Liver (tissue), 9 donors: ENCODE results near the gene GLIPR1. TPM values are rescaled to one million over a fixed set of nuclear protein-coding genes. Genes with fewer than 3 reads are reported as not detected.

Source experiments
- DNase-seq: peaks from one replicate; pipeline ENCODE4 v3.0.0-alpha.2; 2017; ENCODE audit warnings: low spot score
- H3K27ac ChIP-seq, 2 donors: one replicate each; pipeline ENCODE4 v1.7.0; 2013; ENCODE audit warnings: inconsistent platforms in 2 of 2, low read length in 2 of 2, control low read depth in 1 of 2, low read depth in 1 of 2, mild to moderate bottlenecking in 1 of 2
- H3K27me3 ChIP-seq, 4 donors: one replicate each; pipeline versions ENCODE4 v1.6.1 to v1.7.0; 2013; ENCODE audit warnings: low read length in 3 of 4, inconsistent platforms in 1 of 4, mild to moderate bottlenecking in 1 of 4, moderate library complexity in 1 of 4; ENCODE audit not compliant: control insufficient read depth in 4 of 4, insufficient read depth in 4 of 4
- H3K36me3 ChIP-seq, 4 donors: one replicate each; pipeline versions ENCODE4 v1.6.1 to v1.7.0; 2013; ENCODE audit warnings: low read length in 3 of 4, mild to moderate bottlenecking in 3 of 4, low read depth in 1 of 4, moderate library complexity in 1 of 4; ENCODE audit not compliant: control insufficient read depth in 4 of 4, insufficient read depth in 3 of 4
- H3K4me1 ChIP-seq, 4 donors: one replicate each; pipeline versions ENCODE4 v1.6.1 to v1.7.0; 2013; ENCODE audit warnings: low read length in 3 of 4, mild to moderate bottlenecking in 3 of 4, moderate library complexity in 1 of 4; ENCODE audit not compliant: control insufficient read depth in 4 of 4, insufficient read depth in 4 of 4
- H3K4me3 ChIP-seq, 3 donors: one replicate each; pipeline versions ENCODE4 v1.6.1 to v1.7.0; 2013; ENCODE audit warnings: low read length in 3 of 3, control low read depth in 1 of 3, low read depth in 1 of 3, mild to moderate bottlenecking in 1 of 3
- H3K9ac ChIP-seq, 2 donors: one replicate each; pipeline ENCODE4 v1.7.0; 2013; ENCODE audit warnings: low read length in 2 of 2, mild to moderate bottlenecking in 2 of 2, moderate library complexity in 2 of 2, control low read depth in 1 of 2, low read depth in 1 of 2
- H3K9me3 ChIP-seq, 4 donors: one replicate each; pipeline versions ENCODE4 v1.6.1 to v1.7.0; 2013; ENCODE audit warnings: low read length in 3 of 4; ENCODE audit not compliant: control insufficient read depth in 4 of 4
- ATF3 ChIP-seq: IDR thresholded peaks from 2 replicates; pipeline ENCODE4 v1.6.1; 2016; ENCODE audit warnings: antibody characterized with exemption
- CTCF ChIP-seq: fragments of 150-350 bp; IDR thresholded peaks from 2 replicates; pipeline ENCODE4 v1.5.1; 2017; ENCODE audit warnings: improper control_type of control experiment, low read depth, low read length; ENCODE audit not compliant: missing input control
- EGR1 ChIP-seq, 2 donors: IDR thresholded peaks; 2 replicates each; pipeline ENCODE4 v1.6.1; 2016 to 2018; ENCODE audit warnings: antibody characterized with exemption in 2 of 2, low read depth in 2 of 2
- FOXA1 ChIP-seq: IDR thresholded peaks from 2 replicates; pipeline ENCODE4 v1.6.1; 2016; ENCODE audit warnings: antibody characterized with exemption
- FOXA2 ChIP-seq: IDR thresholded peaks from 2 replicates; pipeline ENCODE4 v1.6.1; 2016; ENCODE audit warnings: antibody characterized with exemption
- GABPA ChIP-seq, 2 donors: IDR thresholded peaks in 1 of 2; conservative IDR thresholded peaks in 1 of 2; 2 replicates each; pipeline ENCODE4 v1.6.1; 2016; ENCODE audit warnings: antibody characterized with exemption in 2 of 2, mild to moderate bottlenecking in 1 of 2, moderate library complexity in 1 of 2
- HNF4A ChIP-seq, 2 donors: conservative IDR thresholded peaks; 2 replicates each; pipeline ENCODE4 v1.6.1; 2016; ENCODE audit warnings: antibody characterized with exemption in 2 of 2, mild to moderate bottlenecking in 2 of 2
- HNF4G ChIP-seq: IDR thresholded peaks from 2 replicates; pipeline ENCODE4 v1.6.1; 2016; ENCODE audit warnings: antibody characterized with exemption
- JUND ChIP-seq, 2 donors: IDR thresholded peaks; 2 replicates each; pipeline ENCODE4 v1.6.1; 2016; ENCODE audit warnings: antibody characterized with exemption in 2 of 2
- MAX ChIP-seq: IDR thresholded peaks from 2 replicates; pipeline ENCODE4 v1.6.1; 2016; ENCODE audit warnings: antibody characterized with exemption
- NR2F2 ChIP-seq: IDR thresholded peaks from 2 replicates; pipeline ENCODE4 v1.6.1; 2016; ENCODE audit warnings: antibody characterized with exemption
- RAD21 ChIP-seq, 2 donors: IDR thresholded peaks; 2 replicates each; pipeline ENCODE4 v1.6.1; 2016; ENCODE audit warnings: antibody characterized with exemption in 2 of 2, mild to moderate bottlenecking in 2 of 2
- REST ChIP-seq: IDR thresholded peaks from 2 replicates; pipeline ENCODE4 v1.6.1; 2016; ENCODE audit warnings: antibody characterized with exemption, mild to moderate bottlenecking
- RXRA ChIP-seq, 2 donors: IDR thresholded peaks; 2 replicates each; pipeline ENCODE4 v1.6.1; 2017 to 2018; ENCODE audit warnings: antibody characterized with exemption in 2 of 2, mild to moderate bottlenecking in 1 of 2
- SP1 ChIP-seq: IDR thresholded peaks from 2 replicates; pipeline ENCODE4 v1.6.1; 2018; ENCODE audit warnings: antibody characterized with exemption, mild to moderate bottlenecking
- TAF1 ChIP-seq: conservative IDR thresholded peaks from 2 replicates; pipeline ENCODE4 v1.6.1; 2016; ENCODE audit warnings: antibody characterized with exemption, mild to moderate bottlenecking
- YY1 ChIP-seq: IDR thresholded peaks from 2 replicates; pipeline ENCODE4 v1.6.1; 2016; ENCODE audit warnings: antibody characterized with exemption, mild to moderate bottlenecking
- ZBTB33 ChIP-seq: IDR thresholded peaks from 2 replicates; pipeline ENCODE4 v1.6.1; 2016; ENCODE audit warnings: antibody characterized with exemption
- WGBS: extraction: QIAGEN DNeasy Blood & Tissue Kit; methylation state at CpG from one replicate; pipeline ENCODE4 v1.1.7; 2013; 5-methylcytosine and 5-hydroxymethylcytosine counted together
- polyA plus RNA-seq, 2 donors: library from polyadenylated mRNA; stranded (reverse) in 1 of 2; unstranded in 1 of 2; fragments of 200-250 nt in 1 of 2; fragments of >200 nt in 1 of 2; fragmentation: Nextera tagmentation in 1 of 2; extraction: Ambion mirVana in 1 of 2; gene quantifications; one replicate each; pipeline versions ENCODE4 v1.2.1 to v1.2.3, GENCODE V29; 2013 to 2015
- total RNA-seq, 2 donors: library from RNA; depleted of rRNA; stranded (reverse); fragments of >200 nt; gene quantifications; one replicate each; pipeline ENCODE4 v1.2.3, GENCODE V29; 2014
- donor health status: healthy.
- donor health status: healthy.
- donor health status: healthy.
- donor health status: healthy.
- donor health status: healthy.

The GLIPR1 gene
- total RNA-seq = 1 to 10 TPM; 4.8 to 8.2 TPM
- polyA plus RNA-seq = 1 to 10 TPM; 3.0 to 4.6 TPM

- no peak for DNase-seq
- no peak for TF ChIP-seq FOXA2
- peak; percentile 43 for TF ChIP-seq YY1
- no peak for TF ChIP-seq MAX
- TF ChIP-seq NR2F2 = no peak
- no peak for TF ChIP-seq SP1
- TF ChIP-seq TAF1 = peak; percentile 66
- TF ChIP-seq RAD21 (IDR thresholded peaks at IDR 0.05) = peak in 1 of 2 donors; percentile 6
- no peak for TF ChIP-seq FOXA1
- TF ChIP-seq GABPA (IDR thresholded peaks at IDR 0.05 in 1 of 2, conservative IDR thresholded peaks at IDR 0.05 in 1 of 2) = no peak
- TF ChIP-seq EGR1 (IDR thresholded peaks at IDR 0.05; ENCODE audit: low read depth in 2 of 2) = no peak
- TF ChIP-seq RXRA (IDR thresholded peaks at IDR 0.05) = no peak
- no peak for TF ChIP-seq HNF4G
- TF ChIP-seq HNF4A (conservative IDR thresholded peaks at IDR 0.05) = no peak
- TF ChIP-seq JUND (IDR thresholded peaks at IDR 0.05) = peak in 1 of 2 donors; percentile 22
- TF ChIP-seq REST = peak; percentile 50
- no peak for TF ChIP-seq ATF3
- TF ChIP-seq ZBTB33 = no peak
- TF ChIP-seq CTCF = no peak
- peak within 1 kb of the TSS; percentile 27 to 37 (median 32) for H3K4me3 ChIP-seq
These were observed at the start of gene GLIPR1 for GRCh38 chr12:75480469-75480949. GLIPR1 (plus strand) TSS chr12:75480755; CDS start chr12:75480881, 126 bp downstream.

More at GRCh38 chr12:75480469-75480949, at the start of gene GLIPR1:
- H3K4me1 ChIP-seq = peaks cover 0 to 7% (median 0%) of the 10 kb centered on the region in 4 donors
- no peaks in the 10 kb centered on the region for H3K9me3 ChIP-seq
- WGBS = 42% methylated on average over 8 of the region's 8 CpGs
- H3K27ac ChIP-seq = peak within 1 kb of the TSS; percentile 49 to 65
- peak within 1 kb of the TSS; percentile 8 to 84 for H3K9ac ChIP-seq
- no peaks in the 10 kb centered on the region for H3K36me3 ChIP-seq
- H3K27me3 ChIP-seq = no peaks in the 10 kb centered on the region
